Measurements from ENCODE around the gene PIM2.

PIM2 gene

DNA sequence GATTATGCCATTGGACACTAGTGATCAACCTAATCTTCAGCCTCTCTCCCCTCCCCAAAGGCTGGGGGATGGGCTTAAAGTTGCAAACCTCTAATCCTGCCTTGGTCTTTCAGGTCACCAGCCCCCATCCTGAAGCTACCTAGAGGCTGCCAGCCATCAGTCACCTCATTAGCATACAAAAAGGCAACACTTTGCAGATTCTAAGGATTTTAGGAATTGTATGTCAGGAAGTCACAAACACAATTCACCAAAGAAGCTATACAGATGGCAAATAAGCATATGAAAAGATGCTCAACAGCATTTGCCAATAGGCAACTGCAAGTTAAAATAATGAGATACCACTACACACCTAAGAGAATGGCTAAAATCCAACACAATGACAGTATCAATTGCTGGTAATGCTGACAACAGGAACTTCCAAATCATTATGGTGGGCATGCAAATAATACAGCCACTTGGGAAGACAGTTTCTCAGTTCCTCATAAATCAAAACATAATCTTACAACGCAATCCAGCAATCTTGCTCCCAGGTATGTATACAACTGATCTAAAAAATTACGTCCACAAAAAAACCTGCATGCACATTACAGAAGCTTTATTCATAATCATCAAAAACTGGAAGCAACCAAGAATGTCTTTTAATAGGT, 9.0 kb upstream of the PIM2 start:
- no peaks in the 10 kb centered on the region for H3K9me3 ChIP-seq (ENCODE audit: low read length)
- H3K4me3 ChIP-seq (ENCODE audit: low read depth, low read length, poor library complexity, severe bottlenecking) = no peak overlapping the region
- peaks cover 34% of the 10 kb centered on the region for H3K36me3 ChIP-seq (ENCODE audit: insufficient read depth, low read length)
- H3K4me1 ChIP-seq (ENCODE audit: insufficient read depth, low read length, severe bottlenecking) = peaks cover 12% of the 10 kb centered on the region
- no peaks in the 10 kb centered on the region for H3K9me2 ChIP-seq (ENCODE audit: low read depth, low read length)
- H2AFZ ChIP-seq (ENCODE audit: low read length) = no peak overlapping the region
- no peaks in the 10 kb centered on the region for H3K79me2 ChIP-seq (ENCODE audit: insufficient read depth, low read length)
- no peak overlapping the region for H3K9ac ChIP-seq (ENCODE audit: low read length)
- no peaks in the 10 kb centered on the region for H3K27me3 ChIP-seq (ENCODE audit: insufficient read depth, low read length)
- no peak overlapping the region for H3K27ac ChIP-seq (ENCODE audit: low read depth, low read length, poor library complexity, severe bottlenecking)
- no peak for TF ChIP-seq EZH2 (IDR thresholded peaks at IDR 0.05; ENCODE audit: borderline replicate concordance, low read length)
- TF ChIP-seq, protein P1, sequence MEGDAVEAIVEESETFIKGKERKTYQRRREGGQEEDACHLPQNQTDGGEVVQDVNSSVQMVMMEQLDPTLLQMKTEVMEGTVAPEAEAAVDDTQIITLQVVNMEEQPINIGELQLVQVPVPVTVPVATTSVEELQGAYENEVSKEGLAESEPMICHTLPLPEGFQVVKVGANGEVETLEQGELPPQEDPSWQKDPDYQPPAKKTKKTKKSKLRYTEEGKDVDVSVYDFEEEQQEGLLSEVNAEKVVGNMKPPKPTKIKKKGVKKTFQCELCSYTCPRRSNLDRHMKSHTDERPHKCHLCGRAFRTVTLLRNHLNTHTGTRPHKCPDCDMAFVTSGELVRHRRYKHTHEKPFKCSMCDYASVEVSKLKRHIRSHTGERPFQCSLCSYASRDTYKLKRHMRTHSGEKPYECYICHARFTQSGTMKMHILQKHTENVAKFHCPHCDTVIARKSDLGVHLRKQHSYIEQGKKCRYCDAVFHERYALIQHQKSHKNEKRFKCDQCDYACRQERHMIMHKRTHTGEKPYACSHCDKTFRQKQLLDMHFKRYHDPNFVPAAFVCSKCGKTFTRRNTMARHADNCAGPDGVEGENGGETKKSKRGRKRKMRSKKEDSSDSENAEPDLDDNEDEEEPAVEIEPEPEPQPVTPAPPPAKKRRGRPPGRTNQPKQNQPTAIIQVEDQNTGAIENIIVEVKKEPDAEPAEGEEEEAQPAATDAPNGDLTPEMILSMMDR (IDR thresholded peaks at IDR 0.05; ENCODE audit: low read length) = no peak
- H3K4me2 ChIP-seq (ENCODE audit: low read length) = no peak overlapping the region
- H4K20me1 ChIP-seq (ENCODE audit: insufficient read depth, low read length) = no peaks in the 10 kb centered on the region
- no peaks in the 10 kb centered on the region for H3F3A ChIP-seq (ENCODE audit: insufficient read depth, low read length)

DNA sequence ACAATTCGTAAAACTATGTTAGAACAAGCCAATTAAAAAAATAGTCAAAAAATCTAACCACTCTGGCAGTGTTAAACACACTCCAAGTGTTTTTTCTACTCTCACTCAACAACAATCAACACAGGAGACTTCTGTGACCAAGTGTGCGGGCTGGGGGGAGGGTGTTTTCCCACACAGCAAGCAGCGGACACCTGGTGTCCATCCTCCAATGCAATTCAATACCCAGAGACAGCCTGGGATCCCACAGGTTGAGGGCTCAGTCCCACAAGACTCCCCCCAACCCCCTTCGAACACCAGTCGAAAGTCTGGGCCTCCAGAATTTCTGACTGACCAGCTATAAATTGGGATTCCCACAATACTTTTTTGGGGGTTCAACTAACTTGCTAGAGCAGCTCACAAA, 8.3 kb upstream of the PIM2 start:
- H3K4me3 ChIP-seq (ENCODE audit: low read depth, low read length, poor library complexity, severe bottlenecking) = no peak overlapping the region
- H3F3A ChIP-seq (ENCODE audit: insufficient read depth, low read length) = no peaks in the 10 kb centered on the region
- H3K9ac ChIP-seq (ENCODE audit: low read length) = no peak overlapping the region
- peaks cover 39% of the 10 kb centered on the region for H3K36me3 ChIP-seq (ENCODE audit: insufficient read depth, low read length)
- peaks cover 12% of the 10 kb centered on the region for H3K4me1 ChIP-seq (ENCODE audit: insufficient read depth, low read length, severe bottlenecking)
- no peaks in the 10 kb centered on the region for H4K20me1 ChIP-seq (ENCODE audit: insufficient read depth, low read length)
- H3K9me3 ChIP-seq (ENCODE audit: low read length) = no peaks in the 10 kb centered on the region
- TF ChIP-seq, protein P1 (IDR thresholded peaks at IDR 0.05; ENCODE audit: low read length) = no peak
- no peak for TF ChIP-seq EZH2 (IDR thresholded peaks at IDR 0.05; ENCODE audit: borderline replicate concordance, low read length)
- no peak overlapping the region for H3K4me2 ChIP-seq (ENCODE audit: low read length)
- H3K27me3 ChIP-seq (ENCODE audit: insufficient read depth, low read length) = no peaks in the 10 kb centered on the region
- H3K79me2 ChIP-seq (ENCODE audit: insufficient read depth, low read length) = no peaks in the 10 kb centered on the region
- H2AFZ ChIP-seq (ENCODE audit: low read length) = no peak overlapping the region
- H3K27ac ChIP-seq (ENCODE audit: low read depth, low read length, poor library complexity, severe bottlenecking) = no peak overlapping the region
- no peaks in the 10 kb centered on the region for H3K9me2 ChIP-seq (ENCODE audit: low read depth, low read length)

DNA sequence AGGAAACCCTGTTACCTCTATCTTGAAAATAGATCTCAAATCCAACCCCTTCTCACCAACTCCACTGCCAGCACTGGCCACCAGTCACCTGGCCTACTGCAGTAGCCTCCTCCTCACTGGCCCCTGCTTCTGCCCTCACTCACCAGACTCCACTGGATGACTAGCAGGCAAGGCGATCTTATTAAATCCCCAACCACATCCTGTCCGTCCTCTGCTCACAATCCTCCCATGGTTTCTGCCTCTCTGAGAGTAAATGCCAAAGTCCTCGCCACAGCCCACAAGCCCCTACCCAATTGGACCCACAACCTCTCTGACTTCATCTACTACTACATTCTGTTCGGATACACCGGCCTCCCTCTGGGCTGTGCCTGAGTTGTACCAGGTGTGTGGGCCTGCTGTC, 5.4 kb upstream of the PIM2 start:
- peaks cover 30% of the 10 kb centered on the region for H3K4me1 ChIP-seq (ENCODE audit: insufficient read depth, low read length, severe bottlenecking)

More for the DNA sequence above, 5.4 kb upstream of the PIM2 start:
- H3K4me3 ChIP-seq (ENCODE audit: low read depth, low read length, poor library complexity, severe bottlenecking) = no peak overlapping the region
- peaks cover 33% of the 10 kb centered on the region for H3K36me3 ChIP-seq (ENCODE audit: insufficient read depth, low read length)
- no peaks in the 10 kb centered on the region for H3K9me2 ChIP-seq (ENCODE audit: low read depth, low read length)
- no peaks in the 10 kb centered on the region for H3F3A ChIP-seq (ENCODE audit: insufficient read depth, low read length)
- no peaks in the 10 kb centered on the region for H3K79me2 ChIP-seq (ENCODE audit: insufficient read depth, low read length)
- TF ChIP-seq, protein P1 (IDR thresholded peaks at IDR 0.05; ENCODE audit: low read length) = no peak
- no peak for TF ChIP-seq EZH2 (IDR thresholded peaks at IDR 0.05; ENCODE audit: borderline replicate concordance, low read length)
- no peaks in the 10 kb centered on the region for H4K20me1 ChIP-seq (ENCODE audit: insufficient read depth, low read length)
- H3K27ac ChIP-seq (ENCODE audit: low read depth, low read length, poor library complexity, severe bottlenecking) = no peak overlapping the region
- H3K9ac ChIP-seq (ENCODE audit: low read length) = no peak overlapping the region
- no peak overlapping the region for H2AFZ ChIP-seq (ENCODE audit: low read length)
- no peaks in the 10 kb centered on the region for H3K9me3 ChIP-seq (ENCODE audit: low read length)
- no peak overlapping the region for H3K4me2 ChIP-seq (ENCODE audit: low read length)
- H3K27me3 ChIP-seq (ENCODE audit: insufficient read depth, low read length) = no peaks in the 10 kb centered on the region

Data from OCI-LY1 (cell line).